WTC11 (cell line): ENCODE results near the gene MVK. TPM values are rescaled to one million over a fixed set of nuclear protein-coding genes. Genes with fewer than 3 reads are reported as not detected.

Experiments
- ATAC-seq: fragments of 200-7000 bp; cut with Tn5 transposase; 2 replicates; pipeline ENCODE4 v1.10.0; 2021; ENCODE audit warnings: mild to moderate bottlenecking, moderate library complexity
- CTCF ChIA-PET: fragments of 300-600 bp; sonication (Branson Sonifier 250); formaldehyde crosslinking; loops from one replicate; lab custom pipeline; 2021; ENCODE audit warnings: antibody characterized with exemption; lab: Charles Lee
- POLR2A ChIA-PET: fragments of 350-600 bp; sonication (Branson Sonifier 250); formaldehyde crosslinking; loops from one replicate; lab custom pipeline; 2021; ENCODE audit warnings: antibody characterized with exemption; lab: Charles Lee
- DNase-seq: peaks from one replicate; pipeline ENCODE4 v3.0.0; 2021; ENCODE audit warnings: low spot score
- H3K27ac Mint-ChIP-seq: 2 replicates; pipeline ENCODE4 v1.8.0; 2021; ENCODE audit warnings: mixed read lengths
- H3K27me3 Mint-ChIP-seq: 2 replicates; pipeline ENCODE4 v1.8.0; 2021; ENCODE audit warnings: low read depth, mild to moderate bottlenecking, moderate library complexity, mixed read lengths
- H3K36me3 Mint-ChIP-seq: 2 replicates; pipeline ENCODE4 v1.8.0; 2021; ENCODE audit warnings: mixed read lengths
- H3K4me1 Mint-ChIP-seq: 2 replicates; pipeline ENCODE4 v1.8.0; 2022; ENCODE audit warnings: mixed read lengths
- H3K4me3 Mint-ChIP-seq: 2 replicates; pipeline ENCODE4 v1.8.0; 2021; ENCODE audit warnings: mild to moderate bottlenecking, moderate library complexity, mixed read lengths
- H3K9me3 Mint-ChIP-seq: 2 replicates; pipeline ENCODE4 v1.8.0; 2021; ENCODE audit warnings: mixed read lengths
- CDX4 ChIP-seq: fragments of 250-450 bp; sonication (Bioruptor Pico); IDR thresholded peaks from 2 replicates; pipeline ENCODE4 v1.9.0; 2021; ENCODE audit warnings: moderate library complexity, mild to moderate bottlenecking, inconsistent platforms, borderline replicate concordance
- CREB1 ChIP-seq: sonication (generic); formaldehyde crosslinking; IDR thresholded peaks from 2 replicates; pipeline ENCODE4 v1.8.0; 2023; ENCODE audit warnings: mild to moderate bottlenecking, missing genetic modification reagents
- CREM ChIP-seq: sonication (generic); formaldehyde crosslinking; IDR thresholded peaks from 2 replicates; pipeline ENCODE4 v1.8.1; 2022; ENCODE audit warnings: mild to moderate bottlenecking, missing genetic modification reagents, moderate library complexity
- ELF4 ChIP-seq: sonication (generic); formaldehyde crosslinking; IDR thresholded peaks from 2 replicates; pipeline ENCODE4 v1.8.1; 2022; ENCODE audit warnings: low read depth, mild to moderate bottlenecking, moderate library complexity, missing genetic modification reagents
- EMX1 ChIP-seq: fragments of 250-450 bp; sonication (Bioruptor Pico); IDR thresholded peaks from 2 replicates; pipeline ENCODE4 v1.8.0; 2021; ENCODE audit warnings: mild to moderate bottlenecking
- FOXP4 ChIP-seq: sonication (generic); formaldehyde crosslinking; IDR thresholded peaks from 2 replicates; pipeline ENCODE4 v1.8.0; 2022; ENCODE audit warnings: mild to moderate bottlenecking, missing genetic modification reagents
- GTF2I ChIP-seq: fragments of 250-450 bp; sonication (Bioruptor Pico); conservative IDR thresholded peaks from 2 replicates; pipeline ENCODE4 v1.4.0; 2021; ENCODE audit warnings: mild to moderate bottlenecking
- JAZF1 ChIP-seq: fragments of 250-450 bp; sonication (Bioruptor Pico); IDR thresholded peaks from 2 replicates; pipeline ENCODE4 v1.9.0; 2021; ENCODE audit warnings: moderate library complexity, mild to moderate bottlenecking, inconsistent platforms
- NR2C2 ChIP-seq: sonication (generic); formaldehyde crosslinking; IDR thresholded peaks from 2 replicates; pipeline ENCODE4 v1.8.0; 2022; ENCODE audit warnings: mild to moderate bottlenecking, missing genetic modification reagents
- SMAD4 ChIP-seq: sonication (generic); formaldehyde crosslinking; IDR thresholded peaks from 2 replicates; pipeline ENCODE4 v1.8.0; 2022; ENCODE audit warnings: mild to moderate bottlenecking, missing genetic modification reagents
- TEAD1 ChIP-seq: sonication (generic); formaldehyde crosslinking; IDR thresholded peaks from 2 replicates; pipeline ENCODE4 v1.8.0; 2022; ENCODE audit warnings: mild to moderate bottlenecking, missing genetic modification reagents
- TP53 ChIP-seq: sonication (generic); formaldehyde crosslinking; IDR thresholded peaks from 2 replicates; pipeline ENCODE4 v1.8.1; 2023; ENCODE audit warnings: mild to moderate bottlenecking, missing genetic modification reagents
- USF1 ChIP-seq: sonication (generic); formaldehyde crosslinking; IDR thresholded peaks from 2 replicates; pipeline ENCODE4 v1.8.0; 2022; ENCODE audit warnings: mild to moderate bottlenecking, missing genetic modification reagents
- ZBTB21 ChIP-seq: sonication (generic); formaldehyde crosslinking; IDR thresholded peaks from 2 replicates; pipeline ENCODE4 v1.8.1; 2023; ENCODE audit warnings: mild to moderate bottlenecking, missing genetic modification reagents, borderline replicate concordance
- ZNF671 ChIP-seq: fragments of 250-450 bp; sonication (Bioruptor Pico); IDR thresholded peaks from 2 replicates; pipeline ENCODE4 v1.8.0; 2021; ENCODE audit warnings: mild to moderate bottlenecking
- total RNA-seq: library from RNA; stranded (reverse); gene quantifications from 3 replicates; pipeline ENCODE4 v1.2.3, GENCODE V29; 2021

MVK gene
- total RNA-seq, 1 experiment from 2014 or later = 13.2 TPM

GRCh38 chr12:109549613-109550270 is 23.9 kb upstream of the MVK start (continued):
- no peak for TF ChIP-seq USF1 (CRISPR knock-in tag)
- no peak for TF ChIP-seq JAZF1 (CRISPR knock-in tag)
- no peak for TF ChIP-seq EMX1 (CRISPR knock-in tag)
- TF ChIP-seq CREB1 (CRISPR knock-in tag) = no peak
- TF ChIP-seq FOXP4 (CRISPR knock-in tag) = no peak
- no peak for TF ChIP-seq TP53 (CRISPR knock-in tag)
- no peak for TF ChIP-seq ELF4 (CRISPR knock-in tag)

GRCh38 chr12:109550281-109550680 is 23.3 kb upstream of the MVK start:
- CTCF ChIA-PET = interaction anchor here (1.7 kb wide), 1 partner anchor 31 kb away, joined by 5 read pairs; no protein-coding TSS in a partner anchor
- no peak overlapping the region for H3K4me3 Mint-ChIP-seq
- H3K4me1 Mint-ChIP-seq = no peaks in the 10 kb centered on the region
- POLR2A ChIA-PET = no interaction called here
- no peak overlapping the region for H3K27ac Mint-ChIP-seq
- TF ChIP-seq CREM (no peak), NR2C2 (CRISPR knock-in tag) (no peak), ZNF671 (CRISPR knock-in tag) (no peak)
- ATAC-seq (no peak), DNase-seq (no peak)
- no peaks in the 10 kb centered on the region for H3K36me3 Mint-ChIP-seq
- H3K9me3 Mint-ChIP-seq = no peaks in the 10 kb centered on the region
- no peaks in the 10 kb centered on the region; the same call in 1 of the 2 replicates for H3K27me3 Mint-ChIP-seq

- no peak overlapping the region for H3K27ac Mint-ChIP-seq
- ATAC-seq (no peak), DNase-seq (no peak)
- TF ChIP-seq FOXP4 (CRISPR knock-in tag) = no peak
- H3K4me3 Mint-ChIP-seq = no peak overlapping the region
- CTCF ChIA-PET = interaction anchor here (0.9 to 1.0 kb wide), 2 partner anchors 123 to 157 kb away, joined by 3 to 4 read pairs; no protein-coding TSS in a partner anchor
- H3K27me3 Mint-ChIP-seq = no peaks in the 10 kb centered on the region
- POLR2A ChIA-PET = no interaction called here
- H3K9me3 Mint-ChIP-seq = no peaks in the 10 kb centered on the region
- no peaks in the 10 kb centered on the region for H3K36me3 Mint-ChIP-seq
- H3K4me1 Mint-ChIP-seq = peaks cover 3% of the 10 kb centered on the region; the same call in 1 of the 2 replicates
Observed at GRCh38 chr12:109551108-109551507, 22.5 kb upstream of the MVK start.

GRCh38 chr12:109552971-109553370 is 20.6 kb upstream of the MVK start:
- no peak for ATAC-seq
- H3K27ac Mint-ChIP-seq = 0 out of 2 replicates have a peak overlapping the region, but pooled peaks have one; percentile 8
- no peaks in the 10 kb centered on the region for H3K27me3 Mint-ChIP-seq
- no peak for DNase-seq
- H3K4me3 Mint-ChIP-seq = no peak overlapping the region
- peaks cover 3% of the 10 kb centered on the region; the same call in 1 of the 2 replicates for H3K4me1 Mint-ChIP-seq
- ChIA-PET CTCF (interaction anchor here (0.6 to 1.7 kb wide), 3 partner anchors 45 to 125 kb away, joined by 3 to 5 read pairs (median 4); no protein-coding TSS in a partner anchor), POLR2A (no interaction called here)
- no peaks in the 10 kb centered on the region for H3K9me3 Mint-ChIP-seq
- no peak for TF ChIP-seq ELF4 (CRISPR knock-in tag)
- TF ChIP-seq TP53 (CRISPR knock-in tag) = no peak
- no peak for TF ChIP-seq GTF2I (CRISPR knock-in tag)
- no peak for TF ChIP-seq TEAD1 (CRISPR knock-in tag)
- TF ChIP-seq SMAD4 (CRISPR knock-in tag) = no peak
- no peak for TF ChIP-seq ZBTB21 (CRISPR knock-in tag)
- no peak for TF ChIP-seq CDX4
- no peaks in the 10 kb centered on the region for H3K36me3 Mint-ChIP-seq
